GM11168 (cell line): ENCODE data around the gene PLAGL1.
"Not testable (repeated sequence)": the region's sequence is repeated elsewhere in the genome, so short reads cannot be mapped to it uniquely, and the experiment has no call there.

Experiments used
- in situ Hi-C: fragments of 300-500 bp; cut with MboI; formaldehyde crosslinking; loops from one replicate; pipeline ENCODE4 v1.12.0; 2022; ENCODE audit warnings: low sequenced_read_pairs; ENCODE audit not compliant: unreplicated experiment

Gene PLAGL1, protein sequence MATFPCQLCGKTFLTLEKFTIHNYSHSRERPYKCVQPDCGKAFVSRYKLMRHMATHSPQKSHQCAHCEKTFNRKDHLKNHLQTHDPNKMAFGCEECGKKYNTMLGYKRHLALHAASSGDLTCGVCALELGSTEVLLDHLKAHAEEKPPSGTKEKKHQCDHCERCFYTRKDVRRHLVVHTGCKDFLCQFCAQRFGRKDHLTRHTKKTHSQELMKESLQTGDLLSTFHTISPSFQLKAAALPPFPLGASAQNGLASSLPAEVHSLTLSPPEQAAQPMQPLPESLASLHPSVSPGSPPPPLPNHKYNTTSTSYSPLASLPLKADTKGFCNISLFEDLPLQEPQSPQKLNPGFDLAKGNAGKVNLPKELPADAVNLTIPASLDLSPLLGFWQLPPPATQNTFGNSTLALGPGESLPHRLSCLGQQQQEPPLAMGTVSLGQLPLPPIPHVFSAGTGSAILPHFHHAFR

GRCh38 chr6:144008120-144008811 is at the start of gene PLAGL1:
Gene PLAGL1, minus strand, starts transcription at chr6:144008259. Its CDS starts 60,123 bp downstream, at chr6:143948136.
- in situ Hi-C loops, result no loop called here

- in situ Hi-C loops, result no loop called here
These were observed 47.3 kb upstream of the PLAGL1 start for GRCh38 chr6:144055121-144055931.

- in situ Hi-C loops, result no loop called here
These were observed 45.5 kb upstream of the PLAGL1 start for GRCh38 chr6:144053601-144054000.

- in situ Hi-C loops, result no loop called here
These were observed 44.4 kb upstream of the PLAGL1 start for GRCh38 chr6:144052488-144052887.

DNA sequence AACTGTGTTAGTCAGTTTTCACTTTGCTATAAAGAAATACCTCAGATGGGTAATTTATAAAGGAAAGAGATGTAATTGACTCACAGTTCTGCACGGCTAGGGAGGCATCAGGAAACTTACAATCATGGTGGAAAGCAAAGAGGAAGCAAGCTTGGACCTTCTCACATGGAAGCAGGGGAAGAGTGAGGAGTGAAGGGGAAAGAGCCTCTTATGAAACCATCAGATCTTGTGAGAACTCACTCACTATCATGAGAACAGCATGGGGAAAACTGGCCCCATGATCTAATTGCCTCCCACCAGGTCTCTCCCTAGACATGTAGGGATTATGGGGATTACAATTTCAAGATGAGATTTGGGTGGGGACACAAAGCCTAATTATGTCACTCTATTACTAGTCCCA is 41.3 kb upstream of the PLAGL1 start:
- in situ Hi-C loops, result no loop called here

- in situ Hi-C loops, result no loop called here
These were observed 39.6 kb upstream of the PLAGL1 start for GRCh38 chr6:144047688-144048087.

DNA sequence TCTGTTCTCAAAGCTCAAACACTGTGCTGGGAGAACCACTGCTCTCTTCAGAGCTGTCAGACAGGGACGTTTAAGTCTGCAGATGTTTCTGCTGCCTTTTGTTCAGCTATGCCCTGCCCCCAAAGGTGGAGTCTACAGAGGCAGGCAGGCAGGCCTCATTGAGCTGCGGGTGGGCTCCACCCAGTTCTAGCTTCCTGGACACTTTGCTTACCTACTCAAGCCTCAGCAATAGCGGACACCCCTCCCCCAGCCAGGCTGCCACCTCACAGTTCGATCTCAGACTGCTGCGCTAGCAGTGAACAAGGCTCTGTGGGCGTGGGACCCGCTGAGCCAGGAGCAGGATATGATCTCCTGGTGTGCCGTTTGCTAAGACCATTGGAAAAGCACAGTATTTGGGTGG is 38.6 kb upstream of the PLAGL1 start:
- in situ Hi-C loops, result not testable (repeated sequence)

- in situ Hi-C loops, result not testable (repeated sequence)
These were observed 36.9 kb upstream of the PLAGL1 start for GRCh38 chr6:144044989-144045388.

GRCh38 chr6:144036835-144037195 is 28.8 kb upstream of the PLAGL1 start:
- in situ Hi-C loops, result no loop called here

GRCh38 chr6:144036064-144036834 is 28.2 kb upstream of the PLAGL1 start:
- in situ Hi-C loops, result no loop called here

- in situ Hi-C loops, result no loop called here
These were observed 27.4 kb upstream of the PLAGL1 start for GRCh38 chr6:144035416-144035815.

- in situ Hi-C loops, result no loop called here
These were observed 26.0 kb upstream of the PLAGL1 start for GRCh38 chr6:144033816-144034735.

DNA sequence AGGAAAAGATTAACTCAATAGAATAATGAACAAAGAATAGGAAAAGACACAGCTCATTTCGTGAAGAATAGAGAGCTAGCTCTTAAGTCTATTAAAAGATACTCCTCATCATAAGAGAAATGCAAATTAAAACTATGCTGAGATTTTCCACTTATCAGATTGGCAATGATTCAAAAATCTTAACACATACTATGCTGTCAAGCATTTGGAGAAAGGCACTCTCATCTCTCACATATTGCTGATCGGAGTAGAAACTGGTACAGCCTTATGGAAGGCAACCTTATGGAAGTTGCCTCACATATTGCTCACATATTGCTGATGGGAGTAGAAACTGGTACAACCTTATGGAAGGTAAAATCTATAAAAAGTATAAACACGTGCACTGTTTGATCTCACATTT is 21.4 kb upstream of the PLAGL1 start:
- in situ Hi-C loops, result no loop called here

GRCh38 chr6:144027932-144028587 is 20.0 kb upstream of the PLAGL1 start:
- in situ Hi-C loops, result no loop called here

DNA sequence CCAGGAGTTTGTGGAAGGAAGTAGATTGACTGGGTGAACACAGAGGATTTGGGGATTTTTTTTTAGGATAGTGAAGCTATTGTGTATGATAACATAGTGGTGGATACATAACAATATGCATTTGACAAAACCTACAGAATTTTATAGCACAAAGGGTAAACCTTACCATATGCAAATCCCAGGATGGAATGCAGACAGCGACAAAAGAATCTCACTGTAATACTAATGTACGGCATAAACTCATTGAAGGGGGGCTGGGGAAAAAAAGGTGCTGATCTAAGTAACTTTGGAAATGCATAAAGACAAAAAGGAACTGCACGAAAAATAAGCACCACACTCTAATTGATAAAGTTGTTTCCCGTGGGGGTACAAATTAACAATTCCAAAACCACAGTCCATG is 15.2 kb upstream of the PLAGL1 start:
- in situ Hi-C loops, result no loop called here

GRCh38 chr6:144019929-144020328 is 11.9 kb upstream of the PLAGL1 start:
- in situ Hi-C loops, result no loop called here

DNA sequence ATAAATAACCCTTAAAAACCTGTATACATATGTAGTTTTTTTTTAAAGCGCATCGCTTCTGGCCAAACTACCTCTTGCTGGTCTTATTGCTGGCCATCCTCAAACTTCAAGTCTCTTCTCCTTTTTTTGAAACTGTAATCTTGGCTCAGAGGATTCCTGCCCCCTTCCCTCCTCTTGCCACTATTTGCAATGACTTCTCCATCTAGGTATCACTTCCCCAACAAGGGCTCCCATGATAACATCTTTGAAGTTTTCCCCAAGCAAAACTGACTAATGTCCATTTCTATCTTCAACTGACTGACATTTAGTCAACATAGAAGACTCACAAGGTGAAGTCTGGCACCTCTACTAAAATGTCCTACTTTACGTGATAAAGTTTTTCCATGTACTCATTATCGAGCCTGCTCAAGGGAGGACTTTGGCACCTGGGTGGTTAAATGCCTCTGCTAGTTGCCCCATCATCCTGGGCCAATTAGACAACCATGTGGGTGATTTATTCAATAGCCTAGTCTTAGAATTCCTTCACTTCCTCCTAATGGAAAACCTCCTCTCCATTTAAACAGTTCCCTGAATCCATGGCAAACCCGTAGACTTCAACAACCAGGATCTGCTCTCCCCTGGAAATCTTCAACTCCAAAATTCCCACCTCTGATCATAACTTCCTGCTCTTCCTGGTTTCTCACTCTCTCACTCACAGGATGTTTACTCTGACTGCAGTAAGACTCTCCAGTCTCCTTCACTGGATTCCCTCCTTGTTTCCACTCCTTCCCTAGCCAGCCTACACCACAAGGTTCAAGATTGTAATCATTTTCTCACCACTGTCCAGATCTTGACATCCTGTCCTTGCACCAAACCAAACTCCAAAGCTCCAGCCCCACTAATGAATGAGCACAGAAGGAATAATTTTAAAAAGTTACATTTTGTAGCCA is 9.4 kb upstream of the PLAGL1 start:
- in situ Hi-C loops, result no loop called here
